GM19043 (cell line): Measurements from ENCODE around the gene PAXX.

Experiments used
- ATAC-seq: cut with Tn5 transposase; IDR thresholded peaks from one replicate; pipeline ENCODE4 v1.9.1; 2021; ENCODE audit warnings: low read depth; ENCODE audit not compliant: unreplicated experiment

The PAXX gene

DNA sequence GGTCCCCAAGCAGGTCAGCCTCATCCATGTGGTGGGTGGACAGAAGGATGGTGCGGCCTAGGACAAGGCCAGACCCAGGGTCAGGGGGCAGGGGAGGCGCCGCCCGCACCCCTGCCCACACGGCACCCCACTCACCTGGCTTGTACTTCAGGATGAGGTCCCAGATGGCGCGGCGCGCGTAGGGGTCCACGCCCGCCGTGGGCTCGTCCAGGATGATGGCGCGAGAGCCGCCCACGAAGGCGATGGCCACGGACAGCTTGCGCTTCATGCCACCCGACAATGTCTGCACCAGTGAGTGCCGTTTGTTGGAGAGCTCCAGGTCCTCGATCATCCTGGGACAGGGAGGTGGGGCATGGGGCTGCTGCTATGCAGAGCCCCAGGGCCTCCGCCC is 23.3 kb downstream of the PAXX start:
- ATAC-seq = no peak

DNA sequence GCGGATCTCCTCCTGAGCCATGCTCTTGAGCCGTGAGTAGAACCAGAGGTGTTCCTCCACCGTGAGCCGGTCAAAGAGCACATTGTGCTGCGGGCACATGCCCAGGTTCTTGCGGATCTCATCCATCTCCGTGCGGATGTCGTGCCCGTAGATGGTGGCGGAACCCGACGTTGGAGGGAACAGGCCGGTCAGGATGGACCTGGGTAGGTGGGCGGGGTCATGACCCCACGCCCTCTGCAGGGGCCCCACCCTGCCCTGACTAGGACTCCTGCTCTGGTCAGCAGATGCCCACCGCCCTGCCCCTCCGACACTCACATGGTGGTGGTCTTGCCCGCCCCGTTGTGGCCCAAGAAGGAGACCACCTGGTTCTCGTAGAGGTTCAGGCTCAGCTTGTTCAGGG is 23.8 kb downstream of the PAXX start:
- ATAC-seq = no peak

DNA sequence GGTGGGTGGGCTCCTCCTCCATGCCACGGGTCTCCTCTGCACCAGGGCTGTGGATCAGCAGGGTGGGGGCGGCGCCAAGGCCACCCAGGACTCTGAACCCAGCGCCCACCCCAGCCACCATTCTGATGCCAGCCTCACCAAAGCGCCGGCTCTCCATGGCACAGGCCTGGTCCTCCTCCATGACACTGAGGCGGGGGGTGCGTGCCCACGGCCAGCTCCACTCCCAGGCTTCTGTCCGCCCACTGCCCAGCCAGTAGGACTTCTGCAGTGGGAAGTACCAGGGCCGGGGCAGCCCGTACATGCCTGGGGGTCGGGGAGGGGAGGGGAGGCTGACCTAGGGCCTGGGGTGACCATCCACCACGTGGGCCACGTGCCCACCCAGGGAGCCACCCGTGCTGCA is 24.2 kb downstream of the PAXX start:
- ATAC-seq = no peak

DNA sequence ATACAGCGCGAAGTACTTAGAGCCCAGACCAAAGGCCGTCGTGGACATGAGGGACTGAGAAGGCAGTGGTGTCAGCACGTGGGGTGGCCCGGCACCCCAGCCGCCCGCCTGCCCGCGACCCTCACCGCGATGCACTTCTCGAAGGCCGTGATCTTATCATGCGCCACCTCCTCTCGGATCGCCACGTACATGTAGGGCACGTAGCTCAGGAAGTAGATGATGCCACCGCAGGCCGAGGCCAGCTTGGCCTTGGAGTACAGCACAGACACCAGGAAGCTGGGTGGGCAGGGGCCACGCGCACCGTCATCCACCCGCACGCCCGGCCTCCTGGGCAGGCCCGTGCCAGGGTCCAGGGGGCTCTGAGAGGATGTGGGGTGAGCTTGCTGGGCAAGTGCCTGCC is 24.8 kb downstream of the PAXX start:
- ATAC-seq = no peak

DNA sequence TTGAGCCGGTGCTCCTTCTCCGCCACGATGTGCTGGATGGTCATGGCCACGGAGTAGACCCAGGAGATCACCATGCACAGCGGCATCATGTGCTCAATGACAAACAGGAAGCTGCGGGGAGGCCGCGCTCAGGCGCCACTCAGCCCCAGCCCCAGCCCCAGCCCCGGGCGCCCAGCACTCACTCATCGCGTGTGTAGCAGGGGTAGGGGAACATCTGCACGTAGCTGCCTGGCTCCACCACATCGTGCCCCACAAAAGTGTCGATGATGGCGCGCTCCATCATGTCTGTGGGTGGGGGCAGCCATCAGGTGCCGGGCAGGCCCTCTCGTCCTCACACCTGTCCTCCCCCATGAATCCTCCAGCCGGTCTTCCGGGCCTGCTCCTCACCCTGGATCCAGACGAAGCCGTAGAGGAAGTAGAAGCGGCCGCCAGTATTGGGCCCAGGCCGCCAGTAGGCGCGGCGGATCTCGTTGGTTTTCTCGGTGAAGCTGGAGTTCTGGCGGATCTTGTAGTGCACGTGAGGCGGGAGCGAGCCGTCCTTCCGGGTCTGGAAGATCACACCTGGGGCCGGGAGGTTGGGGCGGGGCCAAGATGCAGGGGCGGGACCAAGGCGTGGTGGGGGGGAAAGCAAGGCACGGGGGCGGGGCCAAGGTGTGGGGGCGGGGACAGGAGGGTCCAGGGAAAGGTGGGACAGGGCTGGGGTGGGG is 25.7 kb downstream of the PAXX start:
- ATAC-seq = no peak

DNA sequence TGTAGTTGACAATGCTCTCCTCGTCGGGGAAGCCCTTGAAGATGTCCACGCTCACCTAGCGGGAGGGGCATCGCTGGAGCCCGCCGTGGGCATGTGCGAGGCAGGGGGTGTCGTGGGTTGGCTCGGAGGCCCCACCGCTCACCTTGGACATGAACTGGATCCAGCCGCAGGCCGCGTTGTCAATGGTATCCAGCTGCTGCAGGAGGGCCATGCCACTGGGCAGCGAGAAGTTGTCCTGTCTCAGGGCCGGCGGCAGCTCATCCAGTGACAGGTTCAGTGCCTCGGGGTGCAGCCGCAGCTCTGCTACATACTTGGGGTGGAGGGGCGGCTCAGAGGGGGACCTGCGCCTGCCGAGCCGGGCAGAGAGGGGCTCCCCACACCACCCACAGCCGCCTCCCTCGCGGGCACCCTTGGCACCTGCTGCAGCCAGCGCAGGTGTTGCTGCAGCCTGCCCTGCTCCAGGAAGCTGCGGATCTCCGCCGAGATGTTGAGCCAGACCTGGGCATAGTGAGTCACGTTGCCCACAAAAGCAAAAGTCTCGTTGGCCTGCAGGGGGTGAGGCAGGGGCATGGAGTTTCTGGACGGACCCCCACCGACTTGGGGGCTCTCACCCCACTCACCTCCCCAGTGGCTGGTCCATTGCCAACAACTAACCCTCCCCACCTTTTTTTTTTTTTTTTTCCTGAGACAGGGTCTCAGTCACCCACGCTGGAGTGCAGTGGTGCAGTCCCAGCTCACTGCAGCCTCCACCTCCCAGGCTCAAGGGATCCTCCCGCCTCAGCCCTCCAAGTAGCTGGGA is 26.7 kb downstream of the PAXX start:
- ATAC-seq = no peak

DNA sequence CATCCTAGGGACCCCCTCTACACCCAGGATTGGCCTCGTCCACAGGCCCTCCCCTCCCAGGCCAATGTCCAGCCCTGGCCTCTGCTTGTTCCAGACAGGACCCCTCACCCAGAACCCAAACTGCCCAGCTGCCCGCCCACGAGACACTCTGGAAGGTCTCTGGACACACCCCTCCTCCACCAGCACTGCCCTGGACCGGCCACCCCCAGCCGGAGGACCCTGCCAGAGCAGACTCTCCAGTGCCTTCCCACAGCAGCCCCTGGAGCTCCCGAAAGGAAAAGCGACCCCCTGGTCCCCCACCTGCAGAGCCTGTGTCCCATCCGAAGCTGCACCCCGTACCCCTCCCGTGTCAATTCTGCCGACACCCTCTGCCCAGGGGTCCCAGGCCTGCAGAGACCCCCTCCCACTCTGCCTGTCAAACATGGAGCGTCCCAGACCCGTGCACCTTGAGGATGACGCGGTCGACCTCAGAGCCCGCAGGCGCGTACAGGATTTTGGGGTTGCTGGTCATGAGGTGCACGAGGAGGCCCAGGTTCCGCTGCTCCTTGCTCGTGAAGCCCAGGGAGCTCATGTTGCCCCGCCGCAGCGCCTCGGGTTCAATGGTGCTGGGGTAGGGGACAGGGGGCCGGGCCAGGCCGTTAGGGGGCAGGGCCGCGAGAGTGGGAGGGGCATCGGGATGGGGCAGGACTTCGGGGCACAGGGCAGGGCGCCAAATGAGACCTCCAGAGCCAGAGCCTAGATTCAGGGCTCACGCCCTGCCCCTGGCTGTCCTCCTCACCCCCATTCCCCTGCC is 27.9 kb downstream of the PAXX start:
- no peak for ATAC-seq

DNA sequence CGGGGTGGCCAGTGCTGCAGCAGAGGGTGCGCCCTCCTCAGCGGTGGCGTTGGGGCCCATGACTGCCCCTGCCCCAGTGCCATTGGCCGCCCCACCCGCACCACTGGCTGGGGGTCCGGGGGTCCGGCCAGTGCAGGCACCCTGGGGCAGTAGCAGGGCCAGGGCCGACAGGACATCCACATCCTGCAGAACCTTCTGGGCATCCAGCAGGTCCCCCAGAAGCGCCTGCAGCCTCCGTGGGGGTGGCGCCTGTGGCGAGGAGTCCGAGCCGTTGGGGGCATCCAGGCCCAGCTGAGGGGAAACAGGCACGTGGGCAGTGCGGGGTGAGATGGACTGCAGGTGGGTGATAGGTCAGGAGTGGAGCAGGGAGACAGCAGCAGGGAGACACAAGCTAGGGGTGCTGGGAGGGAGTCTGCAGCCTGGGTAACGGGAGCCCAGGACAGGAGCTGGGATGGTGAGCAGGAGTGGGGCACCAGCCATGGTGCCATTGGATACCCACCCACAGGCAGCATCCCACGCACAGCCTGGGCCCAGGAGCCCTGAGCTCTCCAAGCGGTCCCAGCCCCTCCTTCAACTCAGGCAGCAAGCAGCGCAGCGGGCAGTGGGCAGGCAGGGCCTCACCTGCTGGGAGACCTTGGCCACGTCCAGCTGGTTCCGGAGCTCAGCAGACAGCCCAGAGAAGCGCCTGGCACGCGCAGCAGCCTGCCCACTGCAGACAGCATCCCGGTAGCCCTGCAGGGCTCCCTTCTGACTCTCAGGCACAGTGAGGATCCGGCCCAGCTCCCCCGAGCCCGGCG is 28.7 kb downstream of the PAXX start:
- ATAC-seq = no peak

DNA sequence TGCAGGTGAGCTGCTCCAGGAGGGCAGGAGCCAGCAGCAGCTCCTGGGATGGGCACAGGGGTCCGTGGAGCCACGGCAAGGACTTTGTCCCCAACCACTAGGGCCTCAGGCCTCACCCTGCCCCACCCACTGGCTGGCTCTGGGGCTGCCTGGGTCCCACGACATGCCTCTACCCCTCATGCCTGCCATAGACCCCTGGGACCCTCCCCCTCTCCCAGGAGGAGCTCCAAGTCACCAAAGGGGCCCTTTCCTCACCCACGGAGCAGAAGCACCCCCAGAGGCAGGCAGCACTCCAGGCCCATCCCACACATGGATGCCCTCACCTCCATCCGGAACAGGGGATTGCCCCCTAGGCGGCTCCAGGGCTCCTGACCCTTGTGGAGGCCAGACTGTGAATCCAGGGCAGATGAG is 29.4 kb downstream of the PAXX start:
- no peak for ATAC-seq

DNA sequence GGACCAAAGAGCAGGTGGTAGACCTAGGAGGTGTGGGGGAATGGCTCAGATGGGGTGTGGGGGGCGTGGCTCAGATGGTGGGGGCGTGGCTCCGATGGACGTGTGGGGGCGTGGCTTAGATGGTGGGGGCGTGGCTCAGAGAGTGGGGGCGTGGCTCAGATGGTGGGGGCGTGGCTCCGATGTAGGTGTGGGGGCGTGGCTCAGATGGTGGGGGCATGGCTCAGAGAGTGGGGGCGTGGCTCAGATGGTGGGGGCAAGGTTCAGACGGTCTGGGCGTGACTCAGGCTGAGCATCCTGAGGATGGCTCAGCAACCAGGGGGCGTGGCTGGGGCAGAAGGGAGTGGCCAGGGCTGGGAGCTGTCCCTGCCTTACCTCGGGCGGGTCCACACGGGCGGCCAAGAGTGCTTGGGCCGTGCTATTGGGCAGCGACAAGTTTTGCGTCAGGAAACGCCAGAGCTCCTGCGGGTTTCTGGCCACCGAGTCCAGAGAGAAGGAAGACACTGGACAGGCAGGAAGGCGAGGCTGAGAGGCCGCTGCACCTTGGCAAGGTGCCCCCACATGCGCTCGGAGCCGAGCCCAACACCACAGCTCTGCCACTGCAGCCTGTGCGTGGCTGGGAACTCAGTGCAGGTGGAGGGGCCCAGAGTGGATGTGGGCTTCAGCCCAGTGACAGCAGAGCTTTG is 29.9 kb downstream of the PAXX start:
- ATAC-seq = no peak

DNA sequence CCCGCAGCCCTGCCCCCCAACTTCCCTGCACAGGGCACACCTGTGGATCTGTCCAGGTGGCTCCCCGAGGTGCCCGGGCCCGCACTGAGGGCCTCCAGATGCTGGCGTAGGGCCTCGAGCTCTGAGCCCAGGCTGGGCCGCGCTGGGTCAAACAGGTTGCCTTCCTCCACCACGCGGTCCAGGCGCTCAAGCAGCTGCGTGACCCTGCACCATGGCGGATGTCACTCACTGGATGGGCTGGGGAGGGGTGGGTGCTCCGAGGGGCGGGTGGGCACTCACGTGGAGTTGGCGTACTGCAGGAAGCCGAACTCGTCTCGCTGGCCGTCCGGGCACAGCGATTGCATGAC is 30.4 kb downstream of the PAXX start:
- no peak for ATAC-seq

DNA sequence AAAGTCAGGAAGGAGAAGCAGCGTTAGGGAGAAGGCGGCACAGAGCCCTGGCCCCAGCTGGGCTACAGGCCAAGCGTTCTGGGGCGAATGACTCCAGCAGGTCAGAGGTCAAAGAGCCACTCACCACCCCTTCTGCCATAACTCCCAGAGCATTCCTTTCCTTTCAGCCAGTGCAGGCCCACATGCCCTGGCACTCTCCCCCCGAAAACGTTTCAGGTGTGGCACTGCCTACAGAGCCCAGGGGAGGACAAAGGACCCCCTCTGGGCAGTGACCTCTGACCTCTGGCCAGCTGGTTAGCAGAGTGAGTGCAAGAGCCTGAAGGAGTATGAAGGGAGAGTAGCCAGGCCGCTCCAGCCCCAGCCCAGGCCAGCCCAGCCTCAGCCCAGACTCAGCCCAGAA is 30.9 kb downstream of the PAXX start:
- no peak for ATAC-seq

DNA sequence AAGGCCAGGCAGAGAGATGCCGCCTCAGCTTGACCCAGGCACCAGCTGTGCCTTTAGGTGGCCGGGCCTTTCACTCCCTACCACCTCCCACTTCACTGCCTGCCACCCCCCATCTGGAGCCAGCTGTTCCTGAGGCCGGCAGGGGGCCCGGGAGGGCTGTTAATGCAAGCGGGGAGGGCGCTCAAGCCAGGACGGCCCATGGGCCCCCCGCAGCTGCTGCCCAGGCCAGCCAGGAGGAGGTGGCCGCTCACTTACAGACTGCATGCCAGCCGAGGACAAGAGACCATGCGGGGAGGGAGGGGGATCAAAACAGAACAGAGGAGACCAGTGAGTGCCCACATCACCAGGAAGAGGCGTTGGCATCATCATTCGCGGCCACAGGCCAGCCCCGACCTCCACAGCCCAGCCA is 31.4 kb downstream of the PAXX start:
- no peak for ATAC-seq

DNA sequence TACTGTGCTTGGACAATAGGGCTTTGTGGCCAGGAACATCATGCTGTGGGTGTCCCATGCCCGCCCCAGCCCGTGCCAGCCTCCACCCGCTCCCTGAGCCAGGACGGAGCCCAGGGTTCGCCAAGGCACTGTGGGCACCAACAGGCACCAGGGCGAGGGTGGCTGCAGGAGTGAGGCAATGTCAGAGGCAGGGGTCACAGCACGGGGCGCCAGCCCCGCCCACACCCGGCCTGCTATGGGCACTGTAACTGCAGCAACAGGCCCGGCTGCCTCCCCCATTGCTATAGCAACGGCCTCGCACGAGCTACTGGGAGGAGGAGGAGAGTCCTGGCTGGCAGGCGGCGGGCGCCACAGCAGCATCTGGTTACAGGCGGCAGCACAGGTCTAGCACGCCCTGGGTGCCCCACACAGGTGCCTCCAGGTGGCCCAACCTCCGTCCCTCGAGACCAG is 33.3 kb downstream of the PAXX start:
- ATAC-seq = no peak

DNA sequence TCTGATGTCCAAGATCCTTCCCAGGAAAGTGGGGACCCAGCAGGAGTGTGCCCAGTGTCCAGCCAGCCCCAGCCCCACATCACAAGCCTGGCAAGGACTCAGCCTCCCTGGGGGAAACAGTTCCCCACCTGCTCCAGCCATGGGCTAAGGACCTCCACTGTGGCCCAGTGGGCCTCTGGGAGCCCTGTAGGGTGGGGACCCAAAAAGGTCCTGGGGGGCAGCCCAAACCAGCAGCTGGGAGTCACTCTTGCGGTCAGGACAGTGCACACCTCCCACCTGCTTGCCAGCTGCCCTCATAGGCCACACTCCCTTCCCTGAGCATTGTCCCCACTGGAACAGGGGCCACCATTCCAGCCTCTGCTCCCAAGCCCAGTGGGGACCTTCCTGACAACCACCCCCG is 34.2 kb downstream of the PAXX start:
- ATAC-seq = no peak

DNA sequence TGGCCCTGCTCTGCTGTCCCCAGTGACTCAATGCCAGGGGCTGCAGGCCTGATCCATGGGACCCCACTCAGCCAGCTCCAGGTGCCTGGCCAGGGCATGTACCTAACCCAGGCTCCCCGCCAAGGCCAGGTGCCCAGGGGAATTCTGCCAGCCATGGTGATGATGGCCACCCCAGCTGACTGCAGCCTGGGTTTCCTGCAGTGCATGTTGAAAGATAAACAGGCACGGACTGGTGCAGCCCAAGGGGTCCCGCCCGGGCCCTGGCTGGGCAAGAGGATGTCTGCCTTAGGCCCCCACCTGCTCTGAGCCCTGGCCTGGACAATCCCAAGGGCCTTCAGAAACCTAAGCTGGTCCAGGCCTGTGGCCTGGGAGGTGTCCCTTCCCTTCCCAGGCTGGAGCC is 34.6 kb downstream of the PAXX start:
- no peak for ATAC-seq

DNA sequence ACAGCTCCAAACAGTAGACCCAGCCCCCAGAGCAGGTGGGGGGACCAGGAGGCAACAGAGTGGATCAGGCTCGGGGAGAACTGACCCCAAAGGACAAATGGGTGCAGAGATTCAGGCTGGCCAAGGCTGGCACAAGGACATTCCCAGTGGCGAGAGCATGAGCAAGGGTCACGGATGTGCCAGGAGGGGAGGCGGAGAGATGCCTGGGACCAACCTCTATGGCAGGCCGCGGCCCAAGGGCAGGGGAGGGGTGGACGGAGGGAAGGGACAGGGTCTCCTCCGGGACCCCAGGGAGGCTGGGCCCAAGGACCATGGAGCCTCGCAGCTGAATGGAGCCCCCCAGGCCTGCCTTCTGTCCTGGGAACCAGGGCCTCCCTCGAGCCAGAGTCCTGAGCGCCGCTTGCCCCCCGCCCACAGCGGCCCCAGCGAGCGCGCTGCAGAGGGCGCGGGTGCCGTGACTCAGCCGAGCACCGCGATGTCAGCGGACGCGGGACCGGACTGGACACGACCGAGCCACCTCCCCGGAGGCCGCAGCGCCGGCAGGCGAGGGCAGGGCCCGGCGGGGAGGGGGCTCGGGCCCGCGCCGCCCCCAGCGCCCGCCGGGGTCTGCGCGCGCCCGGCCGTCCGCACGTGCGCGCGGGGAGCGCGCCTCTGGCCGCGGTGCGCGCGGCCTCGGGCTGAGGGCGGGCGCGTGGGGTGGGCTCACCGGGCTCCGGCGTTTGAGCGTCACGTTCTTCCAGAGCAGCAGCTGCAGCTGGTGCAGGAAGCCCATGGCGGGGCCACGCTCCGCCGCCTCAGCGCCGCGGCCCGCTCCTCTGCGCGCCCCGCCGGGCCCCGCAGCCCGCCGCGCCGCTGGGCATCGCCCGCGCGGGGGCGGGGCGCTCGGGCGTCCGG is 35.4 kb downstream of the PAXX start, which contains the start of gene ABCA2:
Gene ABCA2, minus strand, starts transcription at position 869 of the 894 bp plus-strand sequence. Its CDS starts 97 bp downstream, at position 772.
- ATAC-seq = no peak

DNA sequence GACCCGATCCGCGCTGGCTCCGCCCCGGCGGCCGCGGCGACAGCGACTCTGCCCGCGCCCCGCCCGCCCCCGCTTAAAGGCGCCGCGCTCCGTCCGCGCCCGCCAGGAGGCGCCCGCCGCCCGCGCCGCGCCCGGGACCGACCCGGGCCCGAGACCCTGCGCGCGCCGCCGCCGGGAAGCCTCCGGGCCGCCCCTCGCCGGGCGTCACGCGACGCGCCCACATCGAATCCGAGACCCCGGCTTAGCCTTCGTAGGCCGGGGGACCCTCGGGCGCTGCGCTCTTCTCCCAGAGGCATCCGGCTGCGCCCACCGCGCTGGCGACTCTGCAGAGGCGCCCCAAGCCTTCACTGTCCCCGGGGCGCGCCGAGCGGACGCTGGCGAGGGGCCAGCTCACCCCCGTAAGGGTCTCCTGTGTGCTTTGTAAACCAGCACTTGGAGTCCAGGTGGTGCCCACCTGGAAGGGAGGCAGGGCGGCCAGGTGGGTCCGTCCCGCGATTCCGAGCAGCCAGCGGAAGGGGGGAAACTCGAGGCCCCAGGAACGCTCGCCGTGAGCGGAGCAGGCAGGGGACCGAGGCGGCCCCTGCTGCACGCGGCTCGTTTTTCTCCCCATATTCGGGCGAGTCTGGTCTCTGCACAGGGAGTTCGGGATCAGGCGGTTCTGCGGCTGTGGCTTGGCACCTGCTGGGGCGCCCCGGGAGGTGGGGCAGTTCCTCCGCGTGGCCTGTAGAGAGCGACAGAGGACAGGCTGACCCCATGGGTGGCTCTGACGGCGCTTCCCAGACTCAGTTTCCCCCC is 36.2 kb downstream of the PAXX start:
- ATAC-seq = no peak
